Subcutaneous abdominal adipose tissue (tissue), 5 donors: ENCODE results near the gene ANKRD66.

Source experiments
- H3K27ac ChIP-seq: one replicate; pipeline ENCODE4 v1.7.0; 2013; ENCODE audit warnings: low read depth, mild to moderate bottlenecking, inconsistent platforms, low read length, moderate library complexity
- H3K27me3 ChIP-seq, 5 donors: one replicate each; pipeline ENCODE4 v1.7.0; 2013; ENCODE audit warnings: low read length in 5 of 5, inconsistent platforms in 1 of 5; ENCODE audit not compliant: control insufficient read depth in 5 of 5, insufficient read depth in 4 of 5
- H3K36me3 ChIP-seq, 5 donors: one replicate each; pipeline ENCODE4 v1.7.0; 2013; ENCODE audit warnings: low read length in 5 of 5; ENCODE audit not compliant: control insufficient read depth in 5 of 5, insufficient read depth in 5 of 5
- H3K4me1 ChIP-seq, 5 donors: one replicate each; pipeline ENCODE4 v1.7.0; 2013; ENCODE audit warnings: low read length in 5 of 5, mild to moderate bottlenecking in 3 of 5, moderate library complexity in 1 of 5; ENCODE audit not compliant: control insufficient read depth in 5 of 5, insufficient read depth in 5 of 5
- H3K4me3 ChIP-seq, 5 donors: one replicate each; pipeline ENCODE4 v1.7.0; 2013; ENCODE audit warnings: low read length in 5 of 5, low read depth in 1 of 5
- H3K9ac ChIP-seq, 5 donors: one replicate each; pipeline ENCODE4 v1.7.0; 2013; ENCODE audit warnings: low read length in 5 of 5, mild to moderate bottlenecking in 4 of 5, moderate library complexity in 3 of 5
- H3K9me3 ChIP-seq, 5 donors: one replicate each; pipeline ENCODE4 v1.7.0; 2013; ENCODE audit warnings: low read length in 5 of 5; ENCODE audit not compliant: control insufficient read depth in 5 of 5
- donor health status: healthy.
- donor health status: healthy.
- donor health status: healthy.
- donor health status: healthy.
- donor health status: healthy.

Gene ANKRD66

DNA sequence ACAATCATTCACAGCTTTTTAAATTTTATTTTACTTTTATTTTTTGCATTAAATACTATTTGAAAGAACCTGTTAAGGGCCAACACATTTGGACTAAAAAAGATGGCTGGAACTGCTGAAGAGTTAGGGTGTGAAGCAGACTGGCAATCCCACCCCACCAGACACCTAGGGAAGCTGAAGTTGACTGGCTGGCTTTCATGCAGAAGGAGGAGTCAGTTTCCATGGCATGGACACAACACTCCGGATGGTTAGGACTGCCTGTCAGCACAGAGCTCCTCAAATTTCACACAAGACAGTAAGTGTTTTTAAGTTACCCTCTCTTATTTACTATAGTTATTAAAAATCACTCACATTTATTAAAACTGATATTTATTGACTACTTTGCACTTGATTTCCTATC is at the start of gene ANKRD66:
Gene ANKRD66, plus strand, starts transcription at position 238 of the 400 bp plus-strand sequence. CDS start 5,016 bp downstream, outside the sequence.
- H3K36me3 ChIP-seq = no peaks in the 10 kb centered on the region
- H3K27me3 ChIP-seq = no peaks in the 10 kb centered on the region
- H3K9me3 ChIP-seq = no peaks in the 10 kb centered on the region
- no peak within 1 kb of the TSS for H3K27ac ChIP-seq
- H3K4me3 ChIP-seq = no peak within 1 kb of the TSS
- H3K9ac ChIP-seq = no peak within 1 kb of the TSS
- no peaks in the 10 kb centered on the region for H3K4me1 ChIP-seq

- Histone ChIP-seq H3K27me3 (no peaks in the 10 kb centered on the region), H3K36me3 (no peaks in the 10 kb centered on the region), H3K27ac (no peak overlapping the region), H3K4me3 (no peak overlapping the region), H3K9ac (no peak overlapping the region), H3K4me1 (no peaks in the 10 kb centered on the region), H3K9me3 (no peaks in the 10 kb centered on the region)
These were observed 46.8 kb upstream of the ANKRD66 start for GRCh38 chr6:46699970-46700369.

GRCh38 chr6:46704562-46704961 is 42.2 kb upstream of the ANKRD66 start:
- Histone ChIP-seq H3K27me3 (no peaks in the 10 kb centered on the region), H3K27ac (no peak overlapping the region), H3K4me1 (no peaks in the 10 kb centered on the region), H3K36me3 (no peaks in the 10 kb centered on the region), H3K9me3 (no peaks in the 10 kb centered on the region), H3K9ac (no peak overlapping the region), H3K4me3 (no peak overlapping the region)

DNA sequence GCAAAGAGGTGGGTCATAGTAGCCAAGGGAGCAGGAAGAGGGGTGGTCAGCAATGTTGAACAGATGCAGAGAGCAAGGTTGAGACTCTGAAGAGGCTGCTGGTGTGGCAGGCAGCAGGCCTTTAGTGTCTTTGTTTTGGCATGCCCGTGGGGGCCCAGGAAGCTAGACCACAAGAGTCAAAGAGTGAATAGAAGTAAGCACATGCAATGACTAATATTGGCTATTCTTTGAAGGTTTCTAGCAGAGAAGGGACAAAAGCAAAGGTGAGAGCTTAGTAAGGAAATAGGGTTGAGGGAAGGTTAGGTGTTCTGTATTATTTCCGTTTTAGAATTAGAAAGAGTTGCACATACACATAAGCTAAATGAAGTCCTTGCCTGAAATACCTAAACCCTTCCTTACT is 40.3 kb upstream of the ANKRD66 start:
- Histone ChIP-seq H3K9ac (no peak overlapping the region), H3K4me3 (no peak overlapping the region), H3K36me3 (no peaks in the 10 kb centered on the region), H3K4me1 (no peaks in the 10 kb centered on the region), H3K27ac (no peak overlapping the region), H3K9me3 (no peaks in the 10 kb centered on the region), H3K27me3 (peaks cover 0 to 2% (median 0%) of the 10 kb centered on the region in 5 donors)

DNA sequence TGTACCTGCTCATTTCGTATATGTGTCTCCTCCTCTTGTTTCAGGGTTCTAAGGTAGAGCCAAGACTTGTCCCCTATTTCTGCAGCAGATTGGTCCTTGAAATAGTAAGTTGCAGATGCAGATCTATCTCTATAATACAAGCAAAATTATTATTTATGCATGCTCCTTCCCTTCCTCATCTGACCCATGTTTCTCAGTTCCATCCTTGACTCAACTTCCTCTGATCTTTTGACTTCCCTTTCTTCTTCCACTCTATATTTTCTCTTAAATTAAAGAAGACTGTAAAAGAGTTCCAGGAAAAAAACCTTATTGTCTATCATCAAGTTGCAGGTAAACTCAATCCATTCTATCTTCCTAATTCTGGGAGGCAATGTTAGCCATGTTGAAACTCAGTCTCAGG is 35.2 kb upstream of the ANKRD66 start:
- Histone ChIP-seq H3K27ac (no peak overlapping the region), H3K4me1 (no peaks in the 10 kb centered on the region), H3K27me3 (peaks cover 0 to 2% (median 0%) of the 10 kb centered on the region in 5 donors), H3K9me3 (no peaks in the 10 kb centered on the region), H3K36me3 (no peaks in the 10 kb centered on the region), H3K4me3 (no peak overlapping the region), H3K9ac (no peak overlapping the region)

DNA sequence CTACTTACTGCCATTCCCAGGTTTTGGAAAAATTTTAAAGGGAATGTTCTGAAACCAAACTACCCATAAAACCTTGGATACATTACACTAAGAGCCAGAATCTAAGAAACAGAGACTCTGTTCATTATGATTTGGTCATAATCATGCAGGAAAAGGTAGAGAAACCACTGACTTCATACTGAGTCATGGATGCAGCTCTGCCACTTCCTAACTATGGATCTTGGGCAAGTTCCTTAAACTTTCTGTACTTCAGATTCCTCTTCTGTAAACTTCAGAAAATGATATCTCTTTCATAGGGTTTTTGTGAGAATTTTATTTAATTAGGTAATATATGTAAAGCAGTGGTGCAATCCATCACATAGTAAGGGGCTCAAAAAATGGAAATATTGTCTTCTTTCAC is 31.6 kb upstream of the ANKRD66 start:
- H3K4me3 ChIP-seq = no peak overlapping the region
- H3K27me3 ChIP-seq = no peaks in the 10 kb centered on the region
- no peaks in the 10 kb centered on the region for H3K4me1 ChIP-seq
- H3K27ac ChIP-seq = no peak overlapping the region
- H3K9ac ChIP-seq = no peak overlapping the region
- H3K9me3 ChIP-seq = no peaks in the 10 kb centered on the region
- no peaks in the 10 kb centered on the region for H3K36me3 ChIP-seq

DNA sequence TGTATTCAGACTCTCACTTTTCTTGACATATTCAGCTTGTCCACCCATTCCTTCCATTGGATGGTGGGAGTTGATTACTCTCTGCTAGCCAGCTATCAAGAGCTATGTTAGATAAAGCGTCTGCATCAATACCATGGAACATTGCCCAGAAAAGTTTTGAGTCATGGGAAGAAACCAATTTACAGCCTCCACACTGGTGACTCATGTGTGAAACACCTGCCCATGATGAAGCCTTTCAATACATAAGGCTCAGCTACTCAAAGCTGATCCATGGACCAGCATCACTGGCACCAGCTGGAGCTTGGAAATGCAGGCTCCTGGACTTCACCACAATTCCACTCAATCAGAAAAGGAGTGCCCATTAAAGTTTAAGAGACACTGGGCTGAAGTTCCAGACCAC is 27.6 kb upstream of the ANKRD66 start:
- no peaks in the 10 kb centered on the region for H3K9me3 ChIP-seq
- H3K36me3 ChIP-seq = no peaks in the 10 kb centered on the region
- no peaks in the 10 kb centered on the region for H3K27me3 ChIP-seq
- H3K4me3 ChIP-seq = no peak overlapping the region
- no peaks in the 10 kb centered on the region for H3K4me1 ChIP-seq
- no peak overlapping the region for H3K9ac ChIP-seq
- H3K27ac ChIP-seq = no peak overlapping the region

- Histone ChIP-seq H3K27me3 (no peaks in the 10 kb centered on the region), H3K4me3 (no peak overlapping the region), H3K9ac (no peak overlapping the region), H3K9me3 (no peaks in the 10 kb centered on the region), H3K36me3 (no peaks in the 10 kb centered on the region), H3K4me1 (no peaks in the 10 kb centered on the region), H3K27ac (no peak overlapping the region)
These were observed 26.3 kb upstream of the ANKRD66 start for GRCh38 chr6:46720401-46720800.

DNA sequence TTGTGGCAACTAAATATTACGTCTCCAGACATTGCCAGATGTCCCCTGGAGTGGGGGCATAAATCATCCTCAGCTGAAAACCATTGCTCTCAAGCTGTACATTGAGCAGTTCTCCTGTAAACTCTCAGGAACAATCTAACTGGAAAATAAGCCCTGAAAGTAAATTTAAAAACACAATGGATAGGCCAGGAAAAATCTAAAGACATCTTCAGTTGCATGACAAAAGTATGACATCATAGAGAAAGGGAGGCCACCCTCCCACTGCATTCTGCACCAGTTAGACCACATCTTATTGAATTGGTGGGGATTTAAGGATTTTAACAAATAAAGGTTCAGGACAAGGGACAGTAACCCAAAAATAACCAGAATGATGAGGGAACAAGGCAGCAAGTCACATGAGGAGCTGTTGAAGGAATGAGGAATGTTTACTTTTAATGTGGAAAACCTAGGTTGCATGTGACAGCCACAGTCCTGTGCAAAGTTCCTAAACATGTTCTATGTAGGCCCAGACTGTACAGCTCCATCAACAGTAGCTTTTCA is 16.9 kb upstream of the ANKRD66 start:
- Histone ChIP-seq H3K9me3 (no peaks in the 10 kb centered on the region), H3K4me3 (no peak overlapping the region), H3K27ac (no peak overlapping the region), H3K4me1 (peaks cover 0 to 9% (median 7%) of the 10 kb centered on the region in 5 donors), H3K9ac (no peak overlapping the region), H3K27me3 (peaks cover 0 to 7% (median 0%) of the 10 kb centered on the region in 5 donors), H3K36me3 (no peaks in the 10 kb centered on the region)

DNA sequence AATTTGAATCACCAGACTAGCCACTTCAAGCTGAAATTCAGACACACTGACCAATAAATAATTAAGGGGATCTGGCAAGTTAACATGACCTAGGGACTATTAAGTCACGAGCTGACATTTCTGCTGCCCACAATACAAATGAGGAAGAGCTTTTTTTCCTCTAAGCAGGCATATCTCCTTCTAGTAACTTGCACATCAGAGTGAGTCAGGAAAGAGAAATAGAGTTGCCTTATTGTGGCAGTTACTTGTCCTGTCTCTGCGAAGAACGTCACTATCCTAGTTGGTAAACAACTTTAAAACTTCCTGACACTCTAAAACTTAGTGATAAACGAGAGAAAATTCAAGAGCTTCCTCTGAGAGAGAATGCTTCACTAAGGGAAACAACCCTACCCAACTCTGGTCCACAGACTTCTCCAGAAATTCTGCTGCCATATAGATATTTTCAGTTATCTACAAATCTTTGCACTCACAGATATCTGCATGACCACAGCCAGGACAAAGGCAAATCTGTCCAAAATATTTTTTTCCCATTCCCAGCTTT is 15.7 kb upstream of the ANKRD66 start:
- H3K4me1 ChIP-seq = peaks cover 3 to 19% (median 17%) of the 10 kb centered on the region in 5 donors
- no peak overlapping the region for H3K4me3 ChIP-seq
- peaks cover 3 to 17% (median 6%) of the 10 kb centered on the region in 5 donors for H3K27me3 ChIP-seq
- no peak overlapping the region for H3K27ac ChIP-seq
- no peaks in the 10 kb centered on the region for H3K9me3 ChIP-seq
- no peaks in the 10 kb centered on the region for H3K36me3 ChIP-seq
- no peak overlapping the region for H3K9ac ChIP-seq
